OCI-LY3 (cell line): ENCODE data around the gene TOMM22.

Source experiments
- EZH2phosphoT487 ChIP-seq: fragments of 200-600 bp; shearing (Covaris generic); IDR thresholded peaks from 2 replicates; pipeline ENCODE4 v1.6.1; 2018; ENCODE audit warnings: antibody characterized with exemption, mixed run types, low read depth
- TF ChIP-seq, protein P1 (sequence below): fragments of 200-600, 300-600 bp; sonication (generic); IDR thresholded peaks from 2 replicates; pipeline ENCODE4 v1.5.1; 2014; ENCODE audit warnings: antibody characterized with exemption, low read length, low read depth

DNA sequence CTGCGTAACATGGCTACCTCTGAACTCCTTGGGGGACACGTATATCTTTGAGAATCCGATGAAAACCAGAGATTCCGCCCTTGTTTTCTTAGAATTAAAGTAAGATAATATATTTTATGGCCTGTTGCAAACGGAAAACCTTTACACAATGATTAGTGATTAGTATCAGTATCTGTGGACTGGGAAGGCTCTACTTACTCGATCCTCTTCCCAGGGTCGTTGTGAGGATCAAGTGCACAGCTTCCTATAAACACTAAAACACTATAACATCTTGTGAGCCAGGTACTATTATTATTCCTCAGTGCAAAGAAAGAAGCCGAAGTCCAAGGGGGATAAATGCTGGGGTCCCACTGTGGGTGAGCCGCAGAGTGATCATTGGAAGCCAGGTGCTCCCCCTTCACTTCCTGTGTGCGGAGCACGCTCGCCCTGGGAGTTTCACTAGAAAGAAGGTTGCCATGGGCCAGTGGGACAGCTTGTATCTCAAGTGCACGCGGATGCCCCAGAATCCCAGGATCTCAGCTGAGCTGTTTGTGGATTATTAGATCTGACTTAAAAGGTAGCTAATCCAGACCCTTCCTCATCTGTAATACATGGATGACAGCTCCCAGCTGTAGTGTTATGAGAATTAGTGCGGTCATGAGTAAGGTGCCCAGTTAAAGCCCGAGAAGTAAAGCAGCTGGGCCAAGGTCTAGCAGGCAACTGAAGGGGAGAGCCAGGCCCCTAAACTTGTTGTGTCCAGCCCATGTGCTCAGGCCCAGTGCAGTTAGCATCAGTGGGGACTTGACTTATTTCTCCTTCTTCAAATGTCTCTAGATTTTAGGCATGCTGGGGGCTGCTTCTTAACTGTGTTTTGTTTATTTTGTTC lies 24.5 kb upstream of the TOMM22 start:
- TF ChIP-seq, protein P1, sequence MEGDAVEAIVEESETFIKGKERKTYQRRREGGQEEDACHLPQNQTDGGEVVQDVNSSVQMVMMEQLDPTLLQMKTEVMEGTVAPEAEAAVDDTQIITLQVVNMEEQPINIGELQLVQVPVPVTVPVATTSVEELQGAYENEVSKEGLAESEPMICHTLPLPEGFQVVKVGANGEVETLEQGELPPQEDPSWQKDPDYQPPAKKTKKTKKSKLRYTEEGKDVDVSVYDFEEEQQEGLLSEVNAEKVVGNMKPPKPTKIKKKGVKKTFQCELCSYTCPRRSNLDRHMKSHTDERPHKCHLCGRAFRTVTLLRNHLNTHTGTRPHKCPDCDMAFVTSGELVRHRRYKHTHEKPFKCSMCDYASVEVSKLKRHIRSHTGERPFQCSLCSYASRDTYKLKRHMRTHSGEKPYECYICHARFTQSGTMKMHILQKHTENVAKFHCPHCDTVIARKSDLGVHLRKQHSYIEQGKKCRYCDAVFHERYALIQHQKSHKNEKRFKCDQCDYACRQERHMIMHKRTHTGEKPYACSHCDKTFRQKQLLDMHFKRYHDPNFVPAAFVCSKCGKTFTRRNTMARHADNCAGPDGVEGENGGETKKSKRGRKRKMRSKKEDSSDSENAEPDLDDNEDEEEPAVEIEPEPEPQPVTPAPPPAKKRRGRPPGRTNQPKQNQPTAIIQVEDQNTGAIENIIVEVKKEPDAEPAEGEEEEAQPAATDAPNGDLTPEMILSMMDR, result no peak
- no peak for TF ChIP-seq EZH2phosphoT487
